Body of pancreas (tissue), 4 donors: Measurements from ENCODE around the gene ADCY9.

Experiments used
- CTCF ChIP-seq, 7 experiments: fragments of 450-650 bp in 4 of 7; fragments of 200-600 bp in 3 of 7; sonication (generic) in 3 of 7; IDR thresholded peaks; one replicate each; pipeline ENCODE4 v1.5.1; 2016 to 2019; ENCODE audit warnings: antibody characterized with exemption in 7 of 7
- POLR2A ChIP-seq, 3 donors: fragments of 450-650 bp; IDR thresholded peaks; one replicate each; pipeline ENCODE4 v1.6.1; 2016; ENCODE audit warnings: antibody characterized with exemption in 3 of 3, mild to moderate bottlenecking in 2 of 3

DNA sequence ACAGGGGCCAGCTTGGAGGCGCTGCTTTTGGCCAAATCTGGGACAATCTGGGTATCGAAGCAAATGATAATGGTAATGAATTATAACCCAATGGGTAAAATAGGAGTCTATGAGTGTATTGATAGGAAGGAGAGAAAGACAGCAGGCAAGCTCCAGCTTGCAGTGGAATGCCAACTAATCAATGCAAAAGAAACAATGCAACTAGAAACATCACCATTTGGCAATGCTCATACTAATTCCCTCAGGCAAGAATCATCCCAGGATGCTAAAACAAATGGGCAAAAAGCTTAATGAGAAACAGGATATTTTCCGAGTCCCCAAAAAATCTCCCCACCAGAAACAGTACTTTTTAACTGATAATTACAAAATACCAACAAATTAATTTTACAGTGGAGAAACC is 64.7 kb downstream of the ADCY9 start:
- TF ChIP-seq CTCF (IDR thresholded peaks at IDR 0.05) (no peak), POLR2A (IDR thresholded peaks at IDR 0.05) (no peak)
